Transverse colon (tissue), 3 donors: ENCODE data around the gene HUNK.

Experiments
- POLR2A ChIP-seq: fragments of 450-650 bp; IDR thresholded peaks from one replicate; pipeline ENCODE4 v1.6.1; 2016; ENCODE audit warnings: antibody characterized with exemption, mild to moderate bottlenecking, moderate library complexity
- TF ChIP-seq, protein P1 (sequence below), 5 experiments: fragments of 200-600 bp in 3 of 5; fragments of 450-650 bp in 2 of 5; sonication (generic) in 3 of 5; IDR thresholded peaks; 1 replicate in 2 of 5; 2 replicates in 3 of 5; pipeline ENCODE4 v1.5.1; 2016 to 2017; ENCODE audit warnings: antibody characterized with exemption in 5 of 5, inconsistent platforms in 3 of 5, mild to moderate bottlenecking in 2 of 5, moderate library complexity in 1 of 5

DNA sequence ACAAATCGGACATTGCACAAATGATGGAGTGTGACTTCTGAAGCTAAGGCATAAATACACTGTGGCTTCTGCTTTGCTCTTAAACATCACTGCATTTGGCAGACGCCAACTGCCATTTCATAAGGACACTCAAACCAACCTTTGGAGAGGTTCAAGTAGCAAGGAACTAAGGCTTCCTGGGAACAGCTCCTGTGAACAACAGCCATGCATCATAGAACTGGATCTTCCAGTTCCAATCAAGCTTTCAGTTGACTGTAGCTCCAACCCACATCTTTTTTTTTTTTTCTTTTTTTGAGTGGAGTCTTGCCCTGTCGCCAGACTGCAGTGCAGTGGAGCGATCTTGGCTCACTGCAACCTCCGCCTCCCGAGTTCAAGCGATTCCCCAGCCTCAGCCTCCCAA is 10.7 kb upstream of the HUNK start:
- TF ChIP-seq POLR2A, result no peak
- TF ChIP-seq, protein P1, sequence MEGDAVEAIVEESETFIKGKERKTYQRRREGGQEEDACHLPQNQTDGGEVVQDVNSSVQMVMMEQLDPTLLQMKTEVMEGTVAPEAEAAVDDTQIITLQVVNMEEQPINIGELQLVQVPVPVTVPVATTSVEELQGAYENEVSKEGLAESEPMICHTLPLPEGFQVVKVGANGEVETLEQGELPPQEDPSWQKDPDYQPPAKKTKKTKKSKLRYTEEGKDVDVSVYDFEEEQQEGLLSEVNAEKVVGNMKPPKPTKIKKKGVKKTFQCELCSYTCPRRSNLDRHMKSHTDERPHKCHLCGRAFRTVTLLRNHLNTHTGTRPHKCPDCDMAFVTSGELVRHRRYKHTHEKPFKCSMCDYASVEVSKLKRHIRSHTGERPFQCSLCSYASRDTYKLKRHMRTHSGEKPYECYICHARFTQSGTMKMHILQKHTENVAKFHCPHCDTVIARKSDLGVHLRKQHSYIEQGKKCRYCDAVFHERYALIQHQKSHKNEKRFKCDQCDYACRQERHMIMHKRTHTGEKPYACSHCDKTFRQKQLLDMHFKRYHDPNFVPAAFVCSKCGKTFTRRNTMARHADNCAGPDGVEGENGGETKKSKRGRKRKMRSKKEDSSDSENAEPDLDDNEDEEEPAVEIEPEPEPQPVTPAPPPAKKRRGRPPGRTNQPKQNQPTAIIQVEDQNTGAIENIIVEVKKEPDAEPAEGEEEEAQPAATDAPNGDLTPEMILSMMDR (IDR thresholded peaks at IDR 0.05), result no peak
